GM19395 (cell line): ENCODE results near the gene GJB2.

Experiments used
- ATAC-seq: cut with Tn5 transposase; IDR thresholded peaks from one replicate; pipeline ENCODE4 v1.9.1; 2021; ENCODE audit warnings: mild to moderate bottlenecking, moderate library complexity; ENCODE audit not compliant: unreplicated experiment

GJB2 gene

DNA sequence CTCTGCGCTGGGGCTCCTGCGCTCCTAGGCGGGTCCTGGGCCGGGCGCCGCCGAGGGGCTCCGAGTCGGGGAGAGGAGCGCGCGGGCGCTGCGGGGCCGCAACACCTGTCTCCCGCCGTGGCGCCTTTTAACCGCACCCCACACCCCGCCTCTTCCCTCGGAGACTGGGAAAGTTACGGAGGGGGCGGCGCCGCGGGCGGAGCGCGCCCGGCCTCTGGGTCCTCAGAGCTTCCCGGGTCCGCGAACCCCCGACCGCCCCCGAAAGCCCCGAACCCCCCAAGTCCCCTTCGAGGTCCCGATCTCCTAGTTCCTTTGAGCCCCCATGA, at the start of gene GJB2:
Gene GJB2, minus strand, starts transcription at position 103 of the 326 bp plus-strand sequence. CDS start 3,357 bp downstream, outside the sequence.
- no peak for ATAC-seq

- ATAC-seq, result no peak
Observed at GRCh38 chr13:20241593-20241992, 48.9 kb upstream of the GJB2 start.

- no peak for ATAC-seq
Observed at GRCh38 chr13:20239748-20240147, 47.0 kb upstream of the GJB2 start.

- no peak for ATAC-seq
Observed at GRCh38 chr13:20232556-20233277, 40.0 kb upstream of the GJB2 start.

- ATAC-seq, result no peak
Observed at GRCh38 chr13:20231839-20232555, 39.3 kb upstream of the GJB2 start, which contains the start of gene GJB6. Gene GJB6, minus strand, starts transcription at chr13:20232319. Its CDS starts 8,839 bp downstream, at chr13:20223480.

GRCh38 chr13:20230913-20231838, 38.4 kb upstream of the GJB2 start:
- no peak for ATAC-seq

GRCh38 chr13:20227730-20228129, 35.0 kb upstream of the GJB2 start:
- no peak for ATAC-seq

GRCh38 chr13:20227288-20227687, 34.5 kb upstream of the GJB2 start:
- no peak for ATAC-seq

DNA sequence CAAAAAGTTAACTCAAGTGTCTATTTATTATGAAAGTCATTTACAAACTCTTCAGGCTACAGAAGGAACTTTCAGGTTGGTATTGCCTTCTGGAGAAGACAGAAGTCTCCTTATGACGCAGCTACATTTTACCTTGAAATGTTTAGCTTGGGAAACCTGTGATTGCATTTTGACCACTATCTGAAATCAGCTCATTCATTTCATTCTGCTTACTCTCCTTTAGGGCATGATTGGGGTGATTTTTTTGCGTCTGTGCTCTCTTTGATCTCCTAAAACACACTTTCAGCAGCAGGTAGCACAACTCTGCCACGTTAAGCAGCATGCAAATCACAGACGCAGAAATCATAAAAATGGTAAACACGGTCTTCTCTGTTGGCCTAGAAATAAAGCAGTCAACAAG, 29.8 kb upstream of the GJB2 start:
- ATAC-seq, result no peak

GRCh38 chr13:20221772-20222171, 29.0 kb upstream of the GJB2 start:
- no peak for ATAC-seq

DNA sequence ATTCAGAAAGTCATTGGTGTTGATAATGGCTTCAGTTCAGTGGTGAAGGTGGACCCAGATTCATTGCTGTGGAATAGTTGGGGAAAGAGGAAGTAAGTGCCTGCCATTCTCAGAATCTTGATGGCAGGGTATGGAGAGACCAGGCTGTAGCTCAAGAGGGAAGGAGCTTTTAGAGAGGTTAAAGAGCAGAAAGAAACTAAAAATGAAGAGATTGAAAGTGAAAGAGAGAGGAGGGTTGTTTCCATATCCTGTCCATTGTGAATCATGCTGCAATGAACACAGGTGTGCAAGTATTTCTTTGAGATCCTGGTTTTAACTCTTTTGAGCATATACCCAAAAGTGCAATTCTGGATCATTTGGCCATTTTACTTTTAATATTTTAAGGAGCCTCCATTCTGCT, 26.8 kb upstream of the GJB2 start:
- peak; percentile 97 for ATAC-seq

DNA sequence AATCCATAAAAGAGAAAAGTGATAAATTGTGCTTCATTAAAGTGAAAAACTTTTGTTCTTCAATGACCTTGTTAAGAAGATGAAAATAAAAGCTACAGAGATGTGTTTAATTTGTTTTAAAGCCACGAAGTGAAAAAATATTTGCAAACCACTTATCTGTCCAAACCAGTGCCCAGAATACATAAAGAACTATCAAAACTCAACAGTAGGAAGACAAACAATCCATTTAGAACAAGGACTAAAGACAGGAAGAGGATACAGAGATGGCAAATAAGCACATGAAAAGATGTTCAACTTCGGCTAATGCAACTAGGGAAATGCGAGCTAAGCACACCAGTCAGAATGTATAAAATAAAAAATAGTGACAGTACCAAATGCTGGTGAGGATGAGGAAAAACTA, 24.4 kb upstream of the GJB2 start:
- ATAC-seq, result no peak

- ATAC-seq, result no peak
Observed at GRCh38 chr13:20209948-20210347, 17.2 kb upstream of the GJB2 start.

DNA sequence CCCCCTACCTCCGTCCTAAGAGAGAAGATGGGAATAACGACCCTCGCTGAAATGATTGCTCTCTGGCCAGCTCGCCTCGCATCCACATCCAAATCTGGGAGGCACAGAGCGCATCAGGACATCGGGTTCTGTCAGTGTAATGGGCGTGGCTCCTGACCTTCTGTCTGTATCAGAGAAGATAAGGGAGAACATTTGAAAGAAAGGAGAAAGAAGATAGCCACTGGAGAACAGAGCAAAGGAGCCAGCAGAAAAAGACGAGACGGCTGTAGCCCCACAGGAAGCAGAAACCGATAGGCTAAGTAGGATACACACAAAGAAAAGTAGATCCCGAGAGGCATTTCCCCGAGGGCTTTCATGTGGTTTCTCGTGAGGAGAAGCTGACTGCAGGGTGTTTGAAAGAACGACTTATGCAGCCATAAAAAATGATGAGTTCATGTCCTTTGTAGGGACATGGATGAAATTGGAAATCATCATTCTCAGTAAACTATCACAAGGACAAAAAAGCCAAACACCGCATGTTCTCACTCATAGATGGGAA, 14.0 kb upstream of the GJB2 start:
- ATAC-seq, result no peak

- no peak for ATAC-seq
Observed at GRCh38 chr13:20206065-20206697, 13.4 kb upstream of the GJB2 start.

DNA sequence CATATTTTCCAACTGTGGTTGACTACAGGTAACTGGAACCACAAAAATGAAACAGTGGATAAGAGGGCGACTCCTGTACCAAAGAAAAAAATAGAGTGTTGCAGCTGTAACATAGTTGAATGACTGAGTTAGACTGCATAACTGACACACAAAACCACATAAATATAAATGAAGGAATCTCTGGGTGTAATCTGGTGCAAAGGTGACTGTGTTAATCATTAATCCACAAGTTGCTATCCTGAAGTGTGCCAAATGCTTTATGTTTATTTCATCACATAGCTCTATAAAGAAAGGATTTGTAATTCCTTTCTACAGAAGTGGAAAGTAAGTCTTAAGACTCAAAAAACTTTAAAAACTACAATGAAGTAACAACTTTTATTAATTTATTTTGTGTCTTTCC, 6.0 kb upstream of the GJB2 start:
- no peak for ATAC-seq

GRCh38 chr13:20197361-20197834, 4.7 kb upstream of the GJB2 start:
- ATAC-seq, result no peak

GRCh38 chr13:20195801-20196200, 3.1 kb upstream of the GJB2 start:
- ATAC-seq, result no peak

GRCh38 chr13:20193907-20194631, 1.3 kb upstream of the GJB2 start:
- no peak for ATAC-seq
